H1 (cell line): ENCODE measurements around the gene GRM7. TPM values are rescaled to one million over a fixed set of nuclear protein-coding genes. Genes with fewer than 3 reads are reported as not detected.

Experiments used
- CTCF ChIA-PET: fragments of 300-600 bp; sonication (Branson Sonifier 250); formaldehyde crosslinking; loops from one replicate; lab custom pipeline; 2021; ENCODE audit not compliant: partially characterized antibody; lab: Charles Lee
- POLR2A ChIA-PET: fragments of 300-600 bp; sonication (Branson Sonifier 250); formaldehyde crosslinking; loops from one replicate; lab custom pipeline; 2021; ENCODE audit warnings: inconsistent platforms; ENCODE audit not compliant: partially characterized antibody; lab: Charles Lee
- DNase-seq, 2 experiments: peaks; one replicate each; pipeline versions ENCODE4 v3.0.0 to v3.0.0-alpha.2; 2010 to 2022; ENCODE audit warnings: low spot score in 2 of 2, low read depth in 1 of 2, mixed read lengths in 1 of 2
- FAIRE-seq: peaks from 2 replicates; lab custom pipeline; 2011; peaks lifted over from hg19 to GRCh38; lab: Jason Lieb, UNC
- H2AFZ ChIP-seq: 2 replicates; pipeline ENCODE4 v1.8.1; 2012; ENCODE audit warnings: low read length, inconsistent platforms
- H2AK5ac ChIP-seq: 2 replicates; pipeline ENCODE4 v1.6.1; 2013; ENCODE audit warnings: low read depth, low read length
- H2BK120ac ChIP-seq: replicated peaks from 2 replicates; pipeline ENCODE3; 2013; ENCODE audit warnings: low read depth, low read length, inconsistent platforms
- H2BK12ac ChIP-seq: 2 replicates; pipeline ENCODE4 v1.6.1; 2013; ENCODE audit warnings: low read depth, low read length
- H2BK15ac ChIP-seq: 2 replicates; pipeline ENCODE4 v1.6.1; 2013; ENCODE audit warnings: low read length
- H2BK20ac ChIP-seq: 2 replicates; pipeline ENCODE4 v1.6.1; 2013; ENCODE audit warnings: low read length
- H2BK5ac ChIP-seq: 2 replicates; pipeline ENCODE4 v1.6.1; 2013; ENCODE audit warnings: low read depth, low read length
- H3K14ac ChIP-seq: 2 replicates; pipeline ENCODE4 v1.6.1; 2013; ENCODE audit warnings: inconsistent platforms; ENCODE audit not compliant: insufficient read length
- H3K18ac ChIP-seq: 2 replicates; pipeline ENCODE4 v1.6.1; 2013; ENCODE audit warnings: low read length; ENCODE audit errors: extremely low read depth
- H3K23ac ChIP-seq: 2 replicates; pipeline ENCODE4 v1.6.1; 2013; ENCODE audit warnings: inconsistent platforms; ENCODE audit not compliant: insufficient read length
- H3K23me2 ChIP-seq: 2 replicates; pipeline ENCODE4 v1.6.1; 2013; ENCODE audit warnings: low read depth, low read length
- H3K27ac ChIP-seq: 2 replicates; pipeline ENCODE4 v1.6.1; 2011; ENCODE audit warnings: low read depth, low read length, inconsistent platforms
- H3K27me3 ChIP-seq, 4 experiments: replicated peaks in 1 of 4; 1 replicate in 1 of 4; 2 replicates in 3 of 4; pipeline versions ENCODE4 v1.6.1 to v1.8.1; 2011 to 2013; ENCODE audit warnings: low read length in 3 of 4, mild to moderate bottlenecking in 3 of 4, inconsistent platforms in 2 of 4, mixed read lengths in 2 of 4, moderate library complexity in 1 of 4; ENCODE audit not compliant: control insufficient read depth in 3 of 4, insufficient read depth in 3 of 4; ENCODE audit errors: extremely low read depth in 1 of 4
- H3K36me3 ChIP-seq, 4 experiments: 2 replicates each; pipeline versions ENCODE4 v1.6.1 to v1.8.1; 2011 to 2013; ENCODE audit warnings: mild to moderate bottlenecking in 4 of 4, low read length in 3 of 4, moderate library complexity in 2 of 4, control low read depth in 1 of 4, inconsistent platforms in 1 of 4; ENCODE audit not compliant: insufficient read depth in 4 of 4, control insufficient read depth in 2 of 4
- H3K4ac ChIP-seq: replicated peaks from 2 replicates; pipeline ENCODE3; 2013; ENCODE audit warnings: low read length, low read depth, mixed read lengths, inconsistent platforms; ENCODE audit not compliant: insufficient read length
- H3K4me1 ChIP-seq, 4 experiments: replicated peaks in 1 of 4; 1 replicate in 1 of 4; 2 replicates in 3 of 4; pipeline versions ENCODE4 v1.6.1 to v1.8.1; 2011 to 2013; ENCODE audit warnings: low read length in 3 of 4, inconsistent platforms in 2 of 4, mixed read lengths in 1 of 4; ENCODE audit not compliant: insufficient read depth in 4 of 4, control insufficient read depth in 3 of 4
- H3K4me2 ChIP-seq, 2 experiments: 2 replicates each; pipeline versions ENCODE4 v1.6.1 to v1.8.1; 2011 to 2013; ENCODE audit warnings: low read depth in 2 of 2, low read length in 2 of 2, control low read depth in 1 of 2, inconsistent platforms in 1 of 2, mild to moderate bottlenecking in 1 of 2; ENCODE audit not compliant: insufficient read depth in 1 of 2
- H3K4me3 ChIP-seq, 4 experiments: fragments of 200-600, 300-600 bp in 1 of 4; sonication (generic), shearing (Covaris generic), sonication (Bioruptor Twin) in 1 of 4; 2 replicates each; pipeline versions ENCODE4 v1.5.1 to v1.8.1; 2011 to 2016; ENCODE audit warnings: low read length in 4 of 4, low read depth in 3 of 4, control low read depth in 2 of 4, inconsistent platforms in 2 of 4, mild to moderate bottlenecking in 2 of 4, mixed read lengths in 1 of 4, moderate library complexity in 1 of 4; ENCODE audit not compliant: insufficient read depth in 2 of 4; ENCODE audit errors: extremely low read depth in 1 of 4
- H3K56ac ChIP-seq: replicated peaks from 2 replicates; pipeline ENCODE3; 2013; ENCODE audit warnings: low read depth, mild to moderate bottlenecking, mixed read lengths, low read length, inconsistent platforms; ENCODE audit not compliant: insufficient read length
- H3K79me1 ChIP-seq: 2 replicates; pipeline ENCODE4 v1.6.1; 2013; ENCODE audit warnings: low read depth, low read length, control low read depth
- H3K79me2 ChIP-seq, 2 experiments: 2 replicates each; pipeline versions ENCODE4 v1.6.1 to v1.8.1; 2012 to 2013; ENCODE audit warnings: low read length in 2 of 2, mild to moderate bottlenecking in 2 of 2, inconsistent platforms in 1 of 2; ENCODE audit not compliant: insufficient read depth in 2 of 2, control insufficient read depth in 1 of 2
- H3K9ac ChIP-seq, 4 experiments: replicated peaks in 1 of 4; 1 replicate in 1 of 4; 2 replicates in 3 of 4; pipeline versions ENCODE4 v1.6.1 to v1.8.1; 2011 to 2013; ENCODE audit warnings: low read depth in 3 of 4, low read length in 3 of 4, control low read depth in 2 of 4, mild to moderate bottlenecking in 2 of 4, moderate library complexity in 2 of 4, inconsistent platforms in 1 of 4; ENCODE audit errors: extremely low read depth in 1 of 4
- H3K9me3 ChIP-seq, 2 experiments: 2 replicates each; pipeline versions ENCODE4 v1.6.1 to v1.8.1; 2012 to 2013; ENCODE audit warnings: mild to moderate bottlenecking in 2 of 2, moderate library complexity in 2 of 2, control low read depth in 1 of 2, inconsistent platforms in 1 of 2, low read depth in 1 of 2, low read length in 1 of 2, mixed read lengths in 1 of 2; ENCODE audit not compliant: insufficient read depth in 2 of 2
- H4K20me1 ChIP-seq, 2 experiments: replicated peaks in 1 of 2; 2 replicates each; pipeline versions ENCODE3 to v1.8.1; 2011 to 2013; ENCODE audit warnings: inconsistent platforms in 2 of 2, low read length in 2 of 2, mild to moderate bottlenecking in 1 of 2; ENCODE audit not compliant: insufficient read depth in 2 of 2, control insufficient read depth in 1 of 2
- H4K5ac ChIP-seq: 2 replicates; pipeline ENCODE4 v1.6.1; 2013; ENCODE audit warnings: low read length, low read depth, mixed read lengths, inconsistent platforms; ENCODE audit not compliant: insufficient read length
- H4K8ac ChIP-seq: 2 replicates; pipeline ENCODE4 v1.8.0; 2013; ENCODE audit warnings: mild to moderate bottlenecking, moderate library complexity, low read length, inconsistent platforms; ENCODE audit not compliant: insufficient read depth; ENCODE audit errors: extremely low read depth
- H4K91ac ChIP-seq: replicated peaks from 2 replicates; pipeline ENCODE3; 2013; ENCODE audit warnings: low read length, mixed read lengths, inconsistent platforms; ENCODE audit not compliant: insufficient read length
- BACH1 ChIP-seq: IDR thresholded peaks from 2 replicates; pipeline ENCODE4 v1.6.1; 2012; ENCODE audit warnings: low read length, improper control_type of control experiment
- CREB1 ChIP-seq: IDR thresholded peaks from 2 replicates; pipeline ENCODE4 v1.6.1; 2012; ENCODE audit warnings: inconsistent platforms
- EZH2 ChIP-seq: fragments of 200-600 bp; sonication (generic); IDR thresholded peaks from 2 replicates; pipeline ENCODE4 v1.7.1; 2012; ENCODE audit warnings: low read depth, mild to moderate bottlenecking, moderate library complexity, low read length, inconsistent platforms; ENCODE audit not compliant: severe bottlenecking
- GTF2F1 ChIP-seq: IDR thresholded peaks from 2 replicates; pipeline ENCODE4 v1.6.1; 2012; ENCODE audit warnings: low read depth, low read length, improper control_type of control experiment, borderline replicate concordance
- HDAC2 ChIP-seq, 2 experiments: fragments of 300-600 bp in 1 of 2; sonication (generic) in 1 of 2; IDR thresholded peaks; 2 replicates each; pipeline ENCODE4 v1.6.1; 2011 to 2012; ENCODE audit warnings: low read depth in 2 of 2, low read length in 2 of 2, mild to moderate bottlenecking in 2 of 2, moderate library complexity in 2 of 2, borderline replicate concordance in 1 of 2, inconsistent platforms in 1 of 2
- NANOG ChIP-seq: IDR thresholded peaks from 2 replicates; pipeline ENCODE4 v1.6.1; 2011; ENCODE audit warnings: low read length, low read depth, mild to moderate bottlenecking, inconsistent platforms; ENCODE audit not compliant: insufficient read depth, poor library complexity, severe bottlenecking
- TAF7 ChIP-seq: optimal IDR thresholded peaks from 2 replicates; pipeline ENCODE3; 2011; ENCODE audit warnings: low read depth, mild to moderate bottlenecking, inconsistent platforms, low read length, moderate library complexity, borderline replicate concordance
- TEAD4 ChIP-seq: IDR thresholded peaks from 2 replicates; pipeline ENCODE4 v1.6.1; 2012; ENCODE audit warnings: low read depth, low read length, inconsistent platforms, mixed read lengths
- WGBS, 2 experiments: shearing (Covaris generic) in 1 of 2; methylation state at CpG; one replicate each; pipeline versions ENCODE4 v1.1.6 to v1.1.7; 2013 to 2015; ENCODE audit warnings: low lambda C conversion rate in 2 of 2, mixed read lengths in 2 of 2, inconsistent platforms in 1 of 2, low coverage in 1 of 2, missing lambda C conversion rate in 1 of 2; ENCODE audit not compliant: insufficient replicate concordance in 2 of 2, insufficient coverage in 1 of 2, insufficient read length in 1 of 2; ENCODE audit errors: extremely low coverage in 1 of 2, missing lambda C conversion rate in 1 of 2; 5-methylcytosine and 5-hydroxymethylcytosine counted together
- polyA plus RNA-seq, 7 experiments: library from polyadenylated mRNA; depleted of rRNA in 3 of 7; stranded (reverse) in 5 of 7; unstranded in 2 of 7; fragments of >200 nt in 5 of 7; fragments of 200-250 nt in 2 of 7; gene quantifications; 1 replicate in 5 of 7; 2 replicates in 1 of 7; 4 replicates in 1 of 7; pipeline versions ENCODE4 v1.2.1 to v1.2.3, GENCODE V29; 2011 to 2013; ENCODE audit warnings: missing spikeins in 2 of 7, mixed read lengths in 2 of 7
- total RNA-seq: library from RNA; stranded (reverse); fragmentation: NEBNext Ultra II Directional; extraction: Animal tissue kit (Norgen Biotek cat#: 25700); gene quantifications from 2 replicates; pipeline ENCODE4 v1.2.1, GENCODE V29; 2021
- TF ChIP-seq, protein P1 (sequence below): IDR thresholded peaks from 2 replicates; pipeline ENCODE4 v1.6.1; 2012; ENCODE audit warnings: low read length, inconsistent platforms
- TF ChIP-seq, protein P2 (sequence below), 3 experiments: IDR thresholded peaks; 1 replicate in 2 of 3; 2 replicates in 1 of 3; pipeline versions ENCODE4 v1.5.1 to v1.6.1; 2011; ENCODE audit warnings: low read length in 3 of 3, mild to moderate bottlenecking in 3 of 3, inconsistent platforms in 2 of 3, low read depth in 1 of 3, moderate library complexity in 1 of 3; ENCODE audit not compliant: insufficient read depth in 1 of 3; ENCODE audit errors: control extremely low read depth in 1 of 3

Gene GRM7
- total and polyA plus RNA-seq, 2 of the 8 experiments (the other 6 are each of a cell fraction or from before 2014, with no cell fraction given), result 0.17 to 0.24 TPM

DNA sequence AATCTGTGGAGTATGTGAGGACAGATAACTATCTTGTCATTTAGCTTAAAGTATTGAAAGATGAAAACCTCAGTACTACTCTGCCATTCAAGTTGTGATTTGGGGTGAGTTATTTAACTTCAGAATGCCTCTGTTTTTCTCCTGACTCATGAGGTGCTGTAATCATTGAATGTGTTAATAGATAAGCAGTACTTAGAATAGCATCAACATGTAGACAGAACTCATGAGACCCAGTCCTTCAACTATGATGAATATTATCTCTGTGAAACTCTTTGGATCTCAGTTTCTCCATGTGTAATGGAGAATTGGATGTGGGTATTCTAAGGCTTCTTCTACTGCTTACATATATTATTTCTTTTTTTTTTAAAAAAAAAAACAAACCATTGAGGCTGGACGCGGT, 431.4 kb downstream of the GRM7 start:
- FAIRE-seq (no peak), DNase-seq (no peak)
- no peak overlapping the region for H3K4me3 ChIP-seq
- H3K14ac ChIP-seq, result no peak overlapping the region
- no peaks in the 10 kb centered on the region for H3K4me1 ChIP-seq
- no peaks in the 10 kb centered on the region for H3K36me3 ChIP-seq
- CTCF ChIA-PET, result interaction anchor here (0.7 kb wide), 1 partner anchor 873 kb away, joined by 4 read pairs; no protein-coding TSS in a partner anchor
- H2AK5ac ChIP-seq, result no peak overlapping the region
- H2BK120ac ChIP-seq, result no peak overlapping the region
- H2BK5ac ChIP-seq, result no peak overlapping the region
- no peak overlapping the region for H3K23ac ChIP-seq
- H2BK20ac ChIP-seq, result no peak overlapping the region
- H3K56ac ChIP-seq, result no peak overlapping the region
- no peaks in the 10 kb centered on the region for H3K23me2 ChIP-seq
- no peak overlapping the region for H2AFZ ChIP-seq
- H4K91ac ChIP-seq, result no peak overlapping the region
- no peak overlapping the region for H3K18ac ChIP-seq
- no peaks in the 10 kb centered on the region for H3K9me3 ChIP-seq
- no peak overlapping the region for H3K4me2 ChIP-seq
- no peaks in the 10 kb centered on the region for H4K20me1 ChIP-seq
- no peak overlapping the region for H4K5ac ChIP-seq
- H3K4ac ChIP-seq, result no peak overlapping the region
- WGBS, 2 experiments, result no CpG with 5 or more reads among the region's 2 CpGs
- no peak overlapping the region for H2BK15ac ChIP-seq
- H3K27me3 ChIP-seq, result no peaks in the 10 kb centered on the region
- no peak overlapping the region for H3K9ac ChIP-seq
- no peak overlapping the region for H3K27ac ChIP-seq
- H2BK12ac ChIP-seq, result no peak overlapping the region
- H4K8ac ChIP-seq, result no peak overlapping the region
- POLR2A ChIA-PET, result no interaction called here
- H3K79me2 ChIP-seq, result no peaks in the 10 kb centered on the region
- no peaks in the 10 kb centered on the region for H3K79me1 ChIP-seq
- TF ChIP-seq NANOG (no peak), CREB1 (no peak), HDAC2 (IDR thresholded peaks at IDR 0.05; ENCODE audit: borderline replicate concordance in 1 of 2, low read depth in 2 of 2, low read length in 2 of 2) (no peak), BACH1 (no peak), TAF7 (no peak), GTF2F1 (no peak), EZH2 (no peak), TEAD4 (no peak)
- TF ChIP-seq, protein P1, sequence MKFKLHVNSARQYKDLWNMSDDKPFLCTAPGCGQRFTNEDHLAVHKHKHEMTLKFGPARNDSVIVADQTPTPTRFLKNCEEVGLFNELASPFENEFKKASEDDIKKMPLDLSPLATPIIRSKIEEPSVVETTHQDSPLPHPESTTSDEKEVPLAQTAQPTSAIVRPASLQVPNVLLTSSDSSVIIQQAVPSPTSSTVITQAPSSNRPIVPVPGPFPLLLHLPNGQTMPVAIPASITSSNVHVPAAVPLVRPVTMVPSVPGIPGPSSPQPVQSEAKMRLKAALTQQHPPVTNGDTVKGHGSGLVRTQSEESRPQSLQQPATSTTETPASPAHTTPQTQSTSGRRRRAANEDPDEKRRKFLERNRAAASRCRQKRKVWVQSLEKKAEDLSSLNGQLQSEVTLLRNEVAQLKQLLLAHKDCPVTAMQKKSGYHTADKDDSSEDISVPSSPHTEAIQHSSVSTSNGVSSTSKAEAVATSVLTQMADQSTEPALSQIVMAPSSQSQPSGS, result no peak
- TF ChIP-seq, protein P2, sequence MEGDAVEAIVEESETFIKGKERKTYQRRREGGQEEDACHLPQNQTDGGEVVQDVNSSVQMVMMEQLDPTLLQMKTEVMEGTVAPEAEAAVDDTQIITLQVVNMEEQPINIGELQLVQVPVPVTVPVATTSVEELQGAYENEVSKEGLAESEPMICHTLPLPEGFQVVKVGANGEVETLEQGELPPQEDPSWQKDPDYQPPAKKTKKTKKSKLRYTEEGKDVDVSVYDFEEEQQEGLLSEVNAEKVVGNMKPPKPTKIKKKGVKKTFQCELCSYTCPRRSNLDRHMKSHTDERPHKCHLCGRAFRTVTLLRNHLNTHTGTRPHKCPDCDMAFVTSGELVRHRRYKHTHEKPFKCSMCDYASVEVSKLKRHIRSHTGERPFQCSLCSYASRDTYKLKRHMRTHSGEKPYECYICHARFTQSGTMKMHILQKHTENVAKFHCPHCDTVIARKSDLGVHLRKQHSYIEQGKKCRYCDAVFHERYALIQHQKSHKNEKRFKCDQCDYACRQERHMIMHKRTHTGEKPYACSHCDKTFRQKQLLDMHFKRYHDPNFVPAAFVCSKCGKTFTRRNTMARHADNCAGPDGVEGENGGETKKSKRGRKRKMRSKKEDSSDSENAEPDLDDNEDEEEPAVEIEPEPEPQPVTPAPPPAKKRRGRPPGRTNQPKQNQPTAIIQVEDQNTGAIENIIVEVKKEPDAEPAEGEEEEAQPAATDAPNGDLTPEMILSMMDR (IDR thresholded peaks at IDR 0.05; ENCODE audit: control extremely low read depth in 1 of 3, insufficient read depth in 1 of 3, low read depth in 1 of 3, low read length in 3 of 3), result no peak
